NOMO-1 treated with DMSO at 0.1 percent for 48 hours (cell line): ENCODE results near the gene STAMBPL1.

Experiments used
- DNase-seq: peaks from one replicate; lab custom pipeline; 2025; ENCODE audit not compliant: unreplicated experiment; lab: John Stamatoyannopoulos, UW

STAMBPL1 gene

DNA sequence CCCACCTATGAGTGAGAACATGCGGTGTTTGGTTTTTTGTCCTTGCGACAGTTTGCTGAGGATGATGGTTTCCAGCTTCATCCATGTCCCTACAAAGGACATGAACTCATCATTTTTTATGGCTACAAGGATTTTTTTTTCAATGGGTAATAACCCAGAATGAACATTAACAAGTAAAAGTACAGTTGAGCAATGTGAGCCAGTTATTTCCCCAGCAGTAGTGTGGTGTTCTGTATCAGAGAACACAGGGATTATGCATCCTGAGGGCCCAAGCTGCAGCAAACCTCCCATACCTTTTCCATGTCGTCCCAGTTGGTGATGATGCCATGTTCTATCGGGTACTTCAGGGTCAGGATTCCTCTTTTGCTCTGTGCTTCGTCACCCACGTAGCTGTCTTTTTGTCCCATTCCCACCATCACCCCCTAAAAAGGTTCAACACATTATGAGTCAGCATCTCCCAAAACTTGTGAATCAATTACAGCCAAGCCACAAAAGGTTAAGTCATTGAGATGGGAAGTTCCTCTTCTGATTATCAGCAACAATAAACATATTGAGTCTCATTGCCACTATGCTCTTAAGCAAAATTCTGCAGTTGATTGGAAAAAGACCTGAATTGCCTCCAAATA lies 67.0 kb downstream of the STAMBPL1 start:
- no peak for DNase-seq

DNA sequence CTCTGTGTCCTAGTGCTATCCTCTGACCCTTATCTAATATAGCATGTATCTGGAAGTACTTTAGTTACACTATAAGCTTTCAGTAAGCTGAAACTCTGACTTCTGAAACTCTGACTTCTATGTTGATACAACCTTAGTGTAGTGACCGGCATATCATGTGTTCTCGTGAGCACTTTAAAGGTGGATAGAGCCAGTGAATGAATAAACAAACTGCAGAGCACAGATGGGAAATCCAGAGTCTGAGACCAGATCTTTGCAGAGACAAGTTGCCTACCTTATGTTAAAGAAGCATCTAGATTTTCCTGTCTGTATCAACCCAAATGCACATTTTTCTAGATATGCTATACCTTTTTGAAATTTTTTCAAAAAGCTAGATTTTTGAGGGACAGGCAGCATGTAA lies 69.0 kb downstream of the STAMBPL1 start:
- DNase-seq: no peak

DNA sequence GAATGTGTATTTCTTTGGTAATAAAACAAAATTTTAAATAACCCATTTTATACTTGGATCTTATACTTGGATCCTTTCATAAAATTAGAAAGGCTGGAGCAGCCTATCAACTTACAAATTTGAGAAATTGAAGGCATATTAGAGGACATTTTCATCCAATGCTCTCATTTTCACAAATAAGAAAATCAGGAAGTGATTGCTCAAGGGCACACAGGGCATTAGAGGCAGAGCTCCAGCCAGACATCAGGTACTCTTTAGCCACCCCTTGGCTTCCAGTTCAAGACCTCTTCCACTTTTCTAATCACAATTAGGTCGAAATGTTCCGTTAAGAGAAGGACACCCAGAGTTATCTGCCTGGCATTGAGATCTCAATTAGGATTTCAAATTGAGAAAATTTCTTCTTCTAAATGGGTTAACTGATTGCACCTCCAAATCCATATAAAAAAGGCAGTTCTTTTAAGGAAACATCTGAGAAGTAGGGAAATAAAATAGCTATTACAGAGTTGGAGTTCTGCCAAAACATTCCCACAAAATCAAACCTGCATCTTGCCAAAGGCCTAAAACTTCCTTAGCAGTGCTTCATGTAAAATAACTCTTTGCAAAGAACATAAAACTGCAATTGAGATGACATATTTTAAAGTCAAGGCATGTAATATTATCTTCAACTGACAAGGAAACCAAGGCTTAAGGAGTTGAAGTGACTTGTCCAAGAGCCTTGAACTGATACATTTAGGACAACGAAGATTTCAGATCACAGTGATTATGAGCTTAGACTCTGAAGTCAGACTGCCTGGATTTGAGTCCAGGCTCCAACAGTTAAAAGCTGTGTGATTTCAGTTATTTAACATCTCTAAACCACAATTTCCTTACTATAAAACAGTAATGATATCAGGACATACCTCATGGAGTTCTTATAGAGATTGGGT lies 70.1 kb downstream of the STAMBPL1 start:
- peak; percentile 28 for DNase-seq

DNA sequence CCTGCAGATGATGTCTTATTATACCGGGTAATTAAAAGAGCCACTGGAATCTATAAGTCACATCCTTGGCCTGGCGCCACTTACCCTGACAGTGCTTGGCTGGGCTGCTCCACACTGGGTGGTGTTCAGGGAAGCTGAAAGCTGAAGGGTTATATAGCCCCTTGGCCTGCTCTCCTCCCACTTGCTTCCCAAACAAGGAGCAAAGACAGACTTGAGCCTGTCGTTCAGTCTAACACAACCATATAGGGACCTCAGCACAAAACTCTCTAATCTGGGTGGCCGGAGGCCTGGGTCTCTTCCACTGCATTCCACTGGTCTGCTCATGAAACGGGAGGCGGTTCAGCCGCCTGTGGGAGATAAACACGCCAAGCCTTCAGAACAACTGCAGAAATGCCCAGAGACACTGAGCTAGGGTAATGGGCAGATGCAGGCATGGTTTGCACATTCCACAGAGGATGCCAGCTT lies 72.6 kb downstream of the STAMBPL1 start, which contains the start of gene ACTA2:
TSS of gene ACTA2 (minus strand) at position 127 of the 465 bp plus-strand sequence. CDS start 3,843 bp downstream, outside the sequence.
- no peak for DNase-seq

DNA sequence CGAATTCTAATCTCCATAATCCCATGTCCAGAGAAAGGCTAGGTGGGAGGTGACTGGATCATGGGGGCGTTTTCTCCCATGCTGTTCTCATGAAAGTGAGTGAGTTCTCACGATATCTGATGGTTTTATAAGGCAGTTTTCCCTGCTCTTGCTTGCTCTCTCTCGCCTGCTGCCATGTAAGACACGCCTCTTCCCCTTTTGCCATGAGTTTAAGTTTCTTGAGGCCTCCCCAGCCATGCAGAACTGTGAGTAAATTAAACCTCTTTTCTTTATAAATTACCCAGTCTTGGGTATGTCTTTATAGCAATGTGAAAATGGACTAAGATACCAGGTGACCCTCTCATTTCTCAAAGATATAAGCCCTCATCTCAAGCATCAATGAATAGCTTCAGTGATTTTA lies 73.6 kb downstream of the STAMBPL1 start:
- peak; percentile 16 for DNase-seq

DNA sequence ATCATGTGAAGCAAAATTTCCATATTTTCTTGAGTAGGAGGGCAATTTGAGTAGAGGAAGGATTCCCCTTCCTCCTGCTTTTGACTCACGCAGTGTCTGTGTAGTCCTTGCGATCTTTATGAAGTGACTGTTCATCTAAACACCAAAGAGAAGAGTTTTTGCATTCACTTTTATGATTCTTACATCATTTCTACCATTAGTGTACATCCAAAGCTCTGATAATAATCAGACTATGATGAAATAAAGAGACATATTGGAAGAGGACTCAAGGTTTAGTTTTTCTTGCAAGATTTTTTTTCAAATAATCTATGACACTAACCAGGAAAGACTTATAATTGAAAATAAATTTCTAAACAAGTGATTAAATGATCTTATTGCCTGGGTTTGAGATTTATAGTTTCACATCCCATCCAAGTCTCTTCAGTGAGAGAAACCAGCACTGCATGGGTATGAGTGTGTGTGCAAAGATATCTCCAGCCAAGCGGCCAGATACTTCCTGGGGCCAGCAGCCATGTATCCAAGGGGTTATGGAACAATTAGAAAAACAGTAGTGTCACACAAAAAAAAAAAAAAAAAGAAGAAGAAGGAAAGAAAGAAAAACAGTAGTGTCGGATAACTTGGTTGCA lies 74.5 kb downstream of the STAMBPL1 start:
- no peak for DNase-seq

DNA sequence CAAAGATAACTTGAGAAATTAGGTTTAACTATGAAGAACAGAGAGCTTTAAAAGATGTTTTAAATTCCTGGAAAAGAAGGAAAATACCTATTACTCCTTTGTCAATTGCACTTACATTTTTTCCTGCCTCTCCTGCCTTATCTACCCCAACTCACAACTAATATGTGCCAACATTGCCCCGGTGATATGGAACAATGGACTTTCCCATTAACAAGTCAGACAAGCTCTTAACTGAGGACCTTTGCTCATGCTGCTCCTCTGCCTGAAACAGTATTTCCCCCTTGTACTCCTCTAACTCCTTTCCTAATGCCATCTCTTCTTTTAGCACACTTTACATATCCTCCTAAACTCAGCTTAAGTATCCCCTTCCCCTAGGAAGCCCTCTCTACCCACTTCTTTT lies 77.3 kb downstream of the STAMBPL1 start:
- no peak for DNase-seq

DNA sequence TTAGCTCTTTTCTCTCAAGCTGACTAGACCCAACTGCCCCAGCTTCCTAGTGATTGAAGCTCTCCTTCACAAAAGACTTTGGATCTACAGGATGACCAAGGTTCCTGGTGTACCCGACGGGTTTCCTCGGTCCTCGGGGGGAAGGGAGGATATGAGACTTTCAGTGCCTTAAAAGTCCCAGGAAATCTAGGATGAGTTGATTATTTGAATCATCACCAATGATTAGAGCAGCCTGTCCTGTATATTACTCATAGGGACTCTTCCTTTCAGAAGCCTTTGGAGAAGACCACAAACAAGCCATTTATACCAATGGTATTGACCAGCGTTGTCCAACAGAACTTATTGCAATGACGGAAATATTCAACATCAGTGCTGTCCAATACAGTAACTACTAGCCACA lies 78.7 kb downstream of the STAMBPL1 start:
- no peak for DNase-seq

DNA sequence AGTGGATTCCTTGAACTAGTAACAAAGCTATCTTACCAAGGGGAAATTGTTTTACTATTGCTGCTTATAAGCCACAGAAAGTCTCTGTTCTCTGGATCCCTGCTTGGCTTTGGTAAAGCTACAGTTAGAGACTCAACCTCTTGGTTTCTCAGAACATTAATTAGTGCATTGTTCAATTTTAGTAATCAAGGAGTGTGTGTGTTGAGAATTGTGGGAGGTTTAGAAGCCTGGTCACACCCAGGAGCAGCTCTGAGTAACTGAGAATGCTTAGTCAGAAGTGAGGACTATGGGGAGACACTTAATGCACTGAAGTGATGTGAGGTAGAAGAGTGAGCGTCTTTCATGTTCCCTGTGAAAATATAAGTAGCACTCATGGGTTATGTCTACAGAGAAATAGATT lies 80.8 kb downstream of the STAMBPL1 start:
- no peak for DNase-seq

DNA sequence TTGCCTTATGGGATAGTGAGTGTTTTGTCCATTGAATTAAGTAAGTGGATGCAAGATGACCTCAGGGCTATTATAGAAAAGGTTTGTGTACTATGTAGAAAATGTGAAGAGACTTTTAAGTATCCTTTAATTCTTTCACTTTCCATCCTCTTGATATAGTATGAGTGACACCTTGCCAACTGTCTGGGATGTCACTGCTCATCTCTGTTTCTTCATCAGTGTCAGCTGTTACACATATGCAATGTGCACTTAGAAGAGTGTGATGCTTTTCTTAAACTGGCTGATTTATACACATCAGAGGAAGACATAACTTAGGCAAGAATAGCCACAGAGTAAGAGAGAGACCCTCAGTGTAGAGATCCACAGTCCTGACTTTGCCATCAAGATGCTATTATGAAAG lies 81.2 kb downstream of the STAMBPL1 start:
- DNase-seq: no peak

DNA sequence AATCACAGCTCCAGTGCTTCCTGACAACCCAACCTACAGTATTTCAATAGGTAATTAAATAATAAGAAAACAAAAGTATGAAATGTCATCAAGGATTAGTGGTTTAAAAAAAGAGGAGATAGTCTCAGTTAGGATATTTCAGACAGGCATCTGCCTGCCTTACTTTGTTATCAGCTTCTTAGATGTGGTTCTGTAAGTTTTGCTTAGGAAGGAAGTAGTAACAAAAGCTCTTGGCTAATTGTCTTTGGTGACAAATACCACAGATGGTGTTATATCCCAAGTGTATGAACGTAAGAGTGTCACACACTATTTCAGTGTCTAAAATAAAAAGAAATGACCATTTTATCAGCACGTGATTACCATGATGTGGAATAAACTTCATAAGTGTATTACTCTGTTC lies 82.3 kb downstream of the STAMBPL1 start:
- DNase-seq: peak; percentile 36

DNA sequence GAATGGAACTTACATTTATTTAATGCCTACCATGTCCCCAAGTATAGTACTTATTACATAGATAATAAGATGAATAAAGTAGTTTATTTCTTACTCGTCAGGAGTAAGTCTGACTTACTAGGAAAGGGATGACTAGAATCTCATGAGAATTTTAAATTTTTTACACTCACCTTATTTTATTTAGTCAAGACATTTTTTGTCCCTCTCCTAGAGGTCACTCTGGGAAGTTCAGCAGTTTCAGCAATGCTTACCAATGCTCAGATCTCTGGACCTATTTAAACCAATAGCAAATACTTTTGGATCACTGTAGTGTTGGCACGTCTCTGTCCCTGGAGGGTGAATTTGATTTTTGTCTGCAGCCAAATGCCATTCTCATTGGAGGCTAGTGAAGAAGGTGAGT lies 83.3 kb downstream of the STAMBPL1 start:
- DNase-seq: no peak

DNA sequence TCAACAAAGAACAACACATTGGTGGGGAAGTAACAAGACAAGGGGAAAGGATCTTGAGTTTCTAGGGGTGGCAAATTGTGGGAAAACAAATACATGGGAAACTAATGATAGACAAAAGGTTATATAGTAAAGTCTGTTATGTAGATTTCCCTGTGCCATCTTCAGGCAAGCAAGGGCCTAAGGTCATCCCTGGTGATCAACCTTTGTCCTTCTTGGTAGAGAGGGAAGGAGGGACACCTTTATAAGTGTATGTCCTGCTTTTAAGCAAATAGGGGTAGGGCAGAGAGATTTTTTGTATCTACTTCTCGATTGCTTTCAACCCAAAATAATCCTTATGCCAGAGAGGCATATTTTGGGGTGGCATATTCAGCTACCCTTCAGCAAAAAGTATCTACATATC lies 84.3 kb downstream of the STAMBPL1 start:
- DNase-seq: no peak

DNA sequence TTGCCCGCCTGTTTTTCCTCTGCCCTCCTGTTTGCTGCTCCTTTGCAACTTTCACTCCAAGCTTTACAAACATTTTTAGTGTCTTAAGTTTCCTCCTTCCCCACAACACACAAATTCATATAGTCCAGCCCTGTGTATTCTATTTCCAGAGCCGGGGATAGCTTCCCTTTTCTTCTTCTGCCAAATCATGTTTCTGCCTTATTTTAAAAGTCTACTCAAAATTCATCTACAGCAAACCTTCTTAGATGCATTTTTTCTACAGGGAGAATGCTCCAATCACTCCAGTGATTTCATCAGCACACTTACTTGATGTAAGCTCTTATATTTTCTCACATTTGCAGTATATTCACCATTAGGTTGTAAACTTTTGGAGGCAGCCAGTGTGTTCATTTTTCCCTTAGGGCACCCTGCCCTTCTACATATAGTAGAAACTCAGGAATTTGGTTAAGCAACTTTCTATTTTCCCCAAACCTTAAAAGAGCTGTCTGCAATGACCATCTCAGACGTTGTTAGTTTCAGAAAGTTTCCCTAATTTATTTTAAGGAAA lies 84.9 kb downstream of the STAMBPL1 start:
- peak; percentile 21 for DNase-seq

DNA sequence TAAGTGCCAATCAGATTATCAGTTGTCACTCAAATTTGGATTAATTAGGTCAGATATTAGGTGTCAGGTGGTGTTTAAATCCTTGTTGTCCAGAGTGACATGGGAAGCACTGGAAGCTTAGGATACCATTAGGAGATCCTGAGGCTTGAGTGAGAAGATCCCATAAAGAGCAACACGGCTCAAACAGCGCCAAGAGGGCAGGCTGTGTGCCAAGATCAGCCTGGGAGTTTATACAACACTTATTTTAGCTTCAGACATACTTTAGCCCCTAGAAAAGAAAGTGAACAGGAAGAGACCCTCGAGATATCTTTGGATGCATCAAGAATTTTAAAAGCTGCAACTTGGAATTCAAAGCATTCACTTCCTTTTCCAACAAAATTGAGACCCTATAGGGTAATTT lies 86.8 kb downstream of the STAMBPL1 start:
- DNase-seq: no peak

DNA sequence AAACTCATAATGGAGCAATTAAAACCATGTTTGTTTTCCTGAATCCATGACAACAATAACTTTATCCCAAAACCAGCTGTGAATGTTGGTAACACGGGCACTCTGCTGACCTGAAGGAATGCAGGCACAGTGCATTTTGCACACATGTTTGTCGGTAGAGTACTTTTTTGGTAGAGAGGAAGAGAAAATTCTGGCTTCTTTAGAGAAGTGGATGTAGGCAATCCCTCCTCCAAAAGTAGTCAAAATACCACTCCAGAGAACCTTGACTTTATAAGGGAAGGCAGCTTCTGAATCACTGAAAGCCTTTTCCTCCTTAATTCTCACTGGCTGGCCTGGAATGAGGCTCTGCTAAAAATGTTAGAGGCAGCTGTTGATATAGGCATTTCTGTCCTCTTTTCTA lies 88.3 kb downstream of the STAMBPL1 start:
- no peak for DNase-seq

DNA sequence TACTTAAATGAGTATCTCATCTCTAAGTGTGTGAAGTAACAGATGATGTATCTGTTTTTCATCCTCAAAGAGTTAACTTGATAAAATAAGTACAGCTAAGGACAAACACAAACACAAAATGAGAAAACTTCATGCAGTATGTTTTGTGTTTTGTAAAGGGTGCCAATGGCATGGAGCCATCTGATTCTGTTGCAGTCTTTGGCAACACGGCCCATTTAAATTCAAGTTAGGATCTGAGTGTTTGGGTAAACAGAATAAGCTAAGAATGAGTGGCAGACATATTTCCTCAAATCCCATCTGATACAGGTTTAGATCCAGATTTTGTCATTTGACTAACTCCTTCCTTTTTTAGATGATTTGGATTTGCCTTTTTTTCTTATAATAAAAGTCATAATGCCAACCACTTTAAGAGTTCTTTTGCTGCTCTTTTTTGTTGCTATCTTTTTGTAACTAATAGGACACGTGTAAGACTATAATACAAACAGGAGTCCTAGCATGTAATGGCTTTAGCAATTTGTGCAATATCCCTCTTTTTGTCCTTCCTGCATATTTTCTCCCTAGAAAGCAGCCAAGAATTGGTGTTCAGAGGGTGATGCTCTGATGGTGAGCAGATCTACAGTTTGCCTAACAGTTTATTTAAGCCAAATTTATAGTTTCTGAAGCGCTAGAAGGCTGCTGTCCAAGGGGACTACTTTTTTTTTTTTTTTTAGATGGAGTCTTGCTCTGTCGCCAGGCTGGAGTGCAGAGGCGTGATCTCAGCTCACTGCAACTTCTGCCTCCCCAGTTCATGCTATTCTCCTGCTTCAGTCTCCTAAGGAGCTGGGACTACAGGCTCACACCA lies 91.4 kb downstream of the STAMBPL1 start:
- DNase-seq: no peak
